Renal pelvis (tissue), 4 donors: ENCODE results near the gene UBASH3A. TPM values are rescaled to one million over a fixed set of nuclear protein-coding genes. Genes with fewer than 3 reads are reported as not detected.

Experiments
- DNase-seq: peaks from one replicate; pipeline ENCODE4 v3.0.0-alpha.2; 2013
- polyA plus RNA-seq, 3 donors: library from polyadenylated mRNA; unstranded; fragments of 120-200 nt; gene quantifications; one replicate each; pipeline ENCODE4 v1.2.1, GENCODE V29; 2013; ENCODE audit not compliant: insufficient read length in 3 of 3

The UBASH3A gene
- polyA plus RNA-seq, 3 donors, result 0.10 TPM; not detected in 2

DNA sequence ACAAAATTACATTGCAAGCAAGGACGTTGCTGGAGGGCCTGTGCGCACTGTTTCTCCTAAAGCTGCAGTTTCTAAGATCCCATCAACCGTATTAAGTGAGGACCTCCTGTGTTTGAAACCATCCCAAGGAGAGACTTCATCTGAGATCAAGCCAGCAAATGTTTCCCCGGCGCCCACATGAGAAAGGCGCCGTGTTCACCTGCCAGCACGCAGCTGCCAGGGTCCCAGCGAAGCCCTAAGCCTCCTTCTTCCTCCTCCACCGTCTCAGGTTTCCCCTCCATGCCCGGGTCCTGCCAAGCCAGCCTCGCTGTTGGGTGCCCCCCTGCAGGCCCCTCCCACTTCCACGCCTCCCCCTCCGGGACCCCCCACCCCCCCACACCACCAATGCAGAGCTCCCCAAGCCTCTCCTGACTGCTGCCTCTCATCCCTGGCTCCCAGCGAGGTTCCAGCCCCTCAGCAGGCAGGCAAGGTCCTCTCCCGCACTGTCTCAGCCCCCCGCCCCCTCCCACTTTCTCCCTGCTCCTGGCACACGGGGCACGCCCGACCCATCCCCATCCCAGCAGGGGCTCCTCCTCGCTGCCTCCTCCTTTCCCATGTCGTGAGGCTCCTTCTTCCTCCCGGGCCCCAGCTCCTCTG lies 28.7 kb upstream of the UBASH3A start:
- no peak for DNase-seq

DNA sequence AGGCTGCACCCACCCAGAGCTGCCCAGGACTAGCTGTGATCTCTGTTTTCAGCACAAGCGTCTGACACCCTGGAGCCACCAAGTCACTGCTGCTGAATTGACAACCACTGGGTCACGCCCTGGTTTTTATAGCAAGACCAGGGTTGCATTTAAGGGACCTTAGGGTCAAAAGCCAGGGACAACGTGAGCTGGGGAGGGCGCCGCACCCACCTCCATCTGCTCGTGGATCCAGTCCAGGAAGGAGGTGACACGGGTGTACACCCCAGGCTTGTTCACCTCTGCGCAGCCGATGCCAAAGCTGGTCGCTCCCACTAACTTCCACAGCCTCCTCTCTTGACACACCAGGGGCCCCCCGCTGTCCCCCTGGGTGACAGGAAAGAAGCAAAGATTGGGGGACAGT lies 28.2 kb upstream of the UBASH3A start:
- DNase-seq, result no peak

DNA sequence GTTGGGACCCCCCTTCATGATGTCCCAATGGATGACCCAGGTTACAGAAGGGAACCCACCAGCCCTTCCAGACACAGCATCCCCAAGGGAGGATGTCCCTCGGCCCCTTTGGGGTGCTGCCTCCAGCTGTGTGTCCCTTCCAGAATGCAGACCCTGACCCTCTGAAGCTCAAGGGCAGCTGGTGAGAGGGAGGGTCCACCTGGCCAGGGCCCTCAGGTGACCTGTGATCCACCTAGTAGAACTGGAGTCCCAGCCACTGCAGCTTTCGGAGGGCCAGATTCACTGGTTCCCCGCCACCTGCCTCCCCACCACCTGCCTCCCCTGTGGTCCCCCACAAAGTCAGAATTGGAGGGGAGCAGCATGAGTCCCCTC lies 27.8 kb upstream of the UBASH3A start:
- DNase-seq, result no peak

DNA sequence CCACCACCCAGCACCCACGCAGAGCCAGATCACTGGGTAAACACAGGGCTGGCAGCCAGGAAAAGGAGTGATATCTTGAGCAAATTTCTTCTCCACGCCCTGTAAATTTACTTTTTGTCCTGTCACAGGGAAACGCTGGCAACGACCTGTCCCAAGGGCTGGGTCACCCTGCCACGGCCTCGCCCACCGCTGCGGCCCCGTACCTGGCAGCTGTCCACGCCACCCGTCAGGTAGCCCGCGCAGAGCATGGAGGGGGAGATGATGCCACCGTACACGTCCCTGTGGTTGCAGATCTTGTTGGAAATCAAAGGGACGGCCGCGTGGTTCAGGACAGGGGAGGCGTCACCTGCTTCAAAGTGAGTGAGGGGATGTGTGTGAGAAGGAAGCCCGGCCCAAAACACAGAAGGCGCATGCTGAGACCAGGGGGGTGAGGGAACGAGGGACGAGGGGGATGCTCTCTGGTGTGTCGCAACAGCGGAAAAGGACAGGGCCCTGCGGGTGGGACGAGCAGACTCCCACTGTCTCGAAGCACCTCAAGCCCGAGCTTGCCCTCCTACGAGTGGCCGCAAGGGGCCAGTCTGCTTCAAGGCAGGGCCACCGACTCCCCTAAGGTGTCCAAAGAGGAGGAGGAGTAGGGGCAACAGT lies 27.2 kb upstream of the UBASH3A start:
- DNase-seq, result no peak

DNA sequence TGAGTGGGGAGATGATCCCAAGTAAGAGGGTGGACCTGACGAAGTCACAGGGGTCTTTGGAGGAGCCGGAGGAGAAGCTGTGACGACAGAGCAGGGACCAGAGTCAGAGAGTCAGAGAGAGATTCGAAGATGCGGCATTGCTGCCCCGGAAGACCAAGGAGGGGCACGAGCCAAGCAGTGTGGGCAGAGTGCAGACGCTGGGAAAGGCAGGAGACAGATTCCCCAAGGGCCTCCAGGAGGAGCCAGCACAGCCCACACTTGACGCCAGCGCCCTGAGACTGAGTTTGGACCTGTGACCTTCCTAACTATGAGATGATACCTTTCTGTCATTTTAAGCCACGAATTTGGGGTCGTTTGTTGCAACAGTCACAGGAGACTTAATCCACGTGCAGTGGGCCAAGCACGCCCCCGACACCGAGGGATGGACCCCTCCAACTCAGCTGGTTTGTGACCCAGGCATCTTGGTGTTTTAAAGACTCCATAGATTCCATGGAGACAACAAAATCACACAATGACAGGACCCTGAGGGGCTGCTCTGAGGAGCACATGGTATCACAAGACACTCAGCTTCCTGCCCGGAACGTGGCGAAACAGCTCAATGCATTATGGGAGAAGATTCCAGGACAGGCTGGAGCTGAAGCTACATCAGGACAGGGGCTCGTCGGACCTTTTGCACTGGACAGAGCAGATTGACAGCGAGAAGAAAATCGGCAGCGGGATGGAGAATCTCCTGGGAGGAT lies 26.3 kb upstream of the UBASH3A start:
- DNase-seq, result no peak

DNA sequence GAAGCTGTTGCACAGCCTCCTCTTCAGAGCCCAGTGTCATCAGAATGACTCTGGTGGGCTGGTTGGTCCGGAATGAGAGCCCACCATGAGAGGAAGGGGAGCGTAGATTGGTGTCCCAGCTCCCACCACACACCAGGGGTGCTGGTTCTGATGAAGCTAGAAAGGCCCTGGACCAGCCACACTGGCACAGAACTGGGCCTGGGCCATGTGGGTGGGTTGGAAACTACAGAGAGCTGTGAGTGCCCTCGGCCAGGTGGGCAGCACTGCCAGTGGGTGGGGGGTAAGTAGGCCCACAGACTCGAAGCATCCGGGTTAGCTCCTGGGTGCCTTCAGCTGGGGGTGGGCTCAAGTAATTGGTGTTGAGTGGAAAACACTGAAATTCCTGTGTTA lies 25.8 kb upstream of the UBASH3A start:
- no peak for DNase-seq

DNA sequence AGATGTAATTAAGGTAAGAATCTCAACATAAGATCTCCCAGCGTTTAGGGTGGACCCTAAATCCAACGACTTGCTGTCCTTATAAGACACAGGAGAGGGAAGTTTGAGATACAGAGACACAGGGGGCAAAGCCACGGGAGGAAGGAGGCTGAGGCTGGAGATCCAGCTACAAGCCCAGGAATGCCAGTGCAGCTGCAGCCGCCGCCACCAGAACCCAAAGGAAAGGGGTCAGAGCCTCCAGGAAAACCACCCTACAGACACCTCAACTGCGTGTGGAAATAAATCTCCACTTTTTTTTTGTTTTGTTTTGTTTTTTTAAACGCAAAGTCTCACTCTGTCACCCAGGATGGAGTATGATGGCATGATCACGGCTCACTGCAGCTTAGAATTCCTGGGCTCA lies 25.3 kb upstream of the UBASH3A start:
- no peak for DNase-seq

DNA sequence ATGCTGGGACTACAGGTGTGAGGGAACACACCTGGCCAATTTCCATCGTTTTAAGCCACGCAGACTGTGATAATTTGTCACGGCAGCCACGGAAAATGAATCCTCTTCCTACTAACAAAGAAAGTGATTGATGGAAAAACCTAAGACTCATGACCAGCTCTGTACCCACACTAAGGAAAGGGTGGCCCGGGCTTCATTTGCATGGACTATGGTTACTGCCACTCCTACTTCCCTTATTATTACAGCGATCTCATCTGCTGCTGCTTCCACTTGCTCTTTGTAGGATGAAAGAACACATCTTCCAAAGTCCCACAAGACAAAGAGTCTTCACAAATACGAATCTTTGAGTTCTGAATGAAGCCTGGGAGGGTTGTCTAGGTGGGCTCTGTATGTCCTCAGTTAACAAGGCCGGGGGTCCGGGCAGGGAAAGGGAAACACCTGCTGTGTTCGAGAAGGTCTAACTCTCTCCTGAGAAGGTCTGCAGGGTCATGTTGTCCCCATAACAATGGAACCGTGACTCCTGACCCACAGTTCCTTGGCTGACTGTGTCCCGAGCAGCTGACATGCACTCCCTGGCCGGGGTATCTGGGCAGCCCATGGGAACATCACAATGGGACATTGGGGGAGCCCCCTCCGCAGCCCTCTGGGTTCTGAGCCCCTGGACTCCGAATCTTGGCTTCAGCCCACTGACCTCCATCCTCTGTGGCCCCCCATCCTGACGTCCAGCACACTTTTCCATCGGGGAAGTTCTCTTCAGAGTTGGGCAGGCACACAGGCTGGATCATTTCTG lies 24.1 kb upstream of the UBASH3A start:
- no peak for DNase-seq

DNA sequence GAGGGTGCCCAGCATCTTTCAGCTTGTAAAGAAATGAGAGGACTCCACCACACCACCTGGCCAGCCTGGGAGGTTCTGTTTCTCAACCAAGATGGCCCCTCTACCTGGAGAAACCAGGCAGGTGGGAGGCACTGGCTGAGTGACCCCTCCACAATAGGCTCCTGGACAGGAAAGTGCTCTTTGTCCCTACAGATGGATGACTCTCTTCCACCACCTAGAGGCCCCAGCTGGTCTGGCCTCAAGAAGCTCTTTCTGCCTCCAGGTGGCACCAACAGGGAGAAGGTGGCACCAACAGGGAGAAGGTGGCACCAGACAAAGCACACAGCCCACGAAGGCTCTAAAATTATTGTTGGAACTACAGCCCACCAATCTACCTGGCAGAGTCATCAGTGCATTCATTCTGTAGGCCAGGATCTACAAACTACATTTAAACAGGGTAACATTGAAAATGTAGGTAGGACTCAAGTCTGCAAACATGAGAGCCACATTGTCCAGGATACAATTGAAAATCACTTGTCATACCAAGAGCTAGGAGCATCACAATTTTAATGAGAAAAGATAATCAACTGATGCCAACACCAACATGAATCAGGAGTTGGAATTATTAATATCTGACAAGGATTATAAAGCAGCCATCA lies 22.2 kb upstream of the UBASH3A start:
- no peak for DNase-seq

DNA sequence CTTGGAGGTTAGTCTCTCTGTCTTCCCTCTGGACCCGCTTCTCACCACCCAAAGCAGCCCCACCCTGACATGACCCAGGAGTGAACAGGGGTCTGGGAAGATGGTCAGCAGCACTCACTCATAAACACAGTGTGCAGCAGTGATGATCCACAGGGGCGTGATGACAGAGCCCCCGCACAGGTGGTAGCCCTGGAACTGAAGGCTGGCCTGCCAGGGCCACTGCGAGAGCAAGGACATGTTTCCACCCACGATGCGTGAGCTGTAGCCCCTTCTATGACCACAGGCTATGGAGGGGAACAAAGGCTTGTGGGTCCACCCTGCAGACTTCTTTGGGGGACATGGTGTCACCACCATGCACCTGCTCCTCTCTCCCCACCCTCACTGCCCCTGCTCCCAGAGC lies 20.8 kb upstream of the UBASH3A start:
- DNase-seq, result no peak

DNA sequence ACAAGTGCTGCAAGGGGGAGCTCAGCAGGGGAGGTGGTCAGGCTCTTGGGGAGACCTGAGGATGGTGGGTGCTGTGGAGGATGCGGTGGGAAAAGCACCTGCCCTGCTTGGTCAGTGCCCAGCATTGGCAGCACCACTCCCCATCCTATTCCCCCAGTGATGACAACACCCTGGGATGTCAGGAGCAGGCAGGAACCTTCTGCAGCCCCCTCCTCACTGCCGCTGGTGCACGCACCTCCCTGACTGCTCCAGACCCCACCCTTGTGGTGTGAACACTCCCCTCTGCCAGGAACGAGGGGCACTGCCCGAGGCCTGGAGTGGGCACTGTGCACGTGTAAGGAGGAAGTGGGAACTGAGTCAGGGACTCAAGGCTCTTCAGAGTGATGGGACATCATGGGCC lies 20.4 kb upstream of the UBASH3A start:
- no peak for DNase-seq

DNA sequence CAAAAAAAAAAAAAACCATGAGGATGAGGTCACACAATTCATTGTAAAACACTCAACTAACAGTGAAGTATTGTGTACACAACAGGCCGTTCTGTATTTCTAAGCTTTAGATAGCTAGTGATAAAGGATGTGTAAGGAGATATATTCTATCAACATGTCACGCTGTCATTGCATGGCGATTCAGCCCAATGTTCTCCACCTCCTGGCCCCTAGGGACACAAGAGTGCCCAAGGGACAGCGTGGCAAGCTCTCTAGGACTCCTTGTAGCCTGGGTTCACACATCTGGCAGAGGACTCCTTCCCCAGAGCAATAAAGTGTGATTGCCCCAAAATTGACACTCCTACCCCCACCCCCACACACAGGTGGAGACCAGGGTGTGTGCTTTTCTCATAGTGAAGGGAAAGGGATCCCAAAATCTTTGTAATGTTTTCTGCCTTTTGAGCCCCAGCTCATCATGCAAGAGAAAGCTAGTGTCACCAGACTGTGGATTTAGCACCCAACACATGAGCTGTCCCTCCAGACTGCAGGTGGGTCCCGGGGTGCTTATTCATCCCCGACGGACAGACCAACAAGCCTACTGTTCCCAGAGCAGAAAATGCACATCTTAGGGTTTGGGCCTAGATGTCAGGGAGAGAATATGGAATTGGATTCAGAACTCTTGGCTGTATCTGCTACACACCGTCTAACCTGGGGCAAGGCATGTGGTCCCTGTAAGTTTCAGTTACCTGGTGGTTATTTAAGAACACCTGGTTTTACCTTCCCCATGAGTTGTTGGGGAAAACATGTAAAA lies 19.4 kb upstream of the UBASH3A start:
- DNase-seq, result no peak

DNA sequence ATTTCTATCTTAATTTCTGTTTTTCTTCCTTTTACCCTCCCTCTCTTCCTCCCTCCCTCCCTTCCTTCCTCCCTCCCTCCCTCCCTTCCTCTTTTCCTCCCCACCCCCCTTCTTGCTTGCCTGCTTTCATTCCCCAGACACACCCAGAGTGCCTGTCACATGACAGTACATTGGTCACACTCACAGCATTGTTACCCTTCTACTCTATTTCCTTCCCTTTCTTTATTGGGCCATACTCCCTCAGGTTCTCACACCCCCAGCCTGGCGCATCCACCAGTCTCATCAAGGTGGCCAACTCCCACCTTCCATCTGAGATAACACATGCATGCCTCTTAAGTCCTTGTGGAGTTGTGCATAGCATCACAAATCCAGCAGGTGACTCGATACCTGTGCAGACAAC lies 18.7 kb upstream of the UBASH3A start:
- no peak for DNase-seq

DNA sequence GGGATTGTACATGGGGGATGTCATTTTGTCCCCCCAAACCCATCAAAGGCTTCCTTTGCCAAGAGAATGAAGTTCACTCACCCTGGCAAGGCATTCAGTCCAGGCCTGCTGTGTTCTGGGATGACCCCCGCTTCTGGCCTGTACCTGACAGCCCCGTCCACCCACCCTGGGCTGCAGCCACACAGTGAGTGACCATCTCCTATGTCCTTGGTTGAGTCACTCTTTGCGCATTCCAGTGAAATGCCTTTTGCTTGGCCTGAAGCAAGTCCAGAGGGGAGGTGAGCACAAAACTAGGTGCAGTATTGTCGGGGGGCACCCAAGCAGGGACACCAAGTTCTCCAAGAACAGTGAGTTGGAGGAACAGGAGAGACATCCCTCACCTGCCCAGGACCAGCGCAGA lies 18.1 kb upstream of the UBASH3A start:
- DNase-seq, result no peak

DNA sequence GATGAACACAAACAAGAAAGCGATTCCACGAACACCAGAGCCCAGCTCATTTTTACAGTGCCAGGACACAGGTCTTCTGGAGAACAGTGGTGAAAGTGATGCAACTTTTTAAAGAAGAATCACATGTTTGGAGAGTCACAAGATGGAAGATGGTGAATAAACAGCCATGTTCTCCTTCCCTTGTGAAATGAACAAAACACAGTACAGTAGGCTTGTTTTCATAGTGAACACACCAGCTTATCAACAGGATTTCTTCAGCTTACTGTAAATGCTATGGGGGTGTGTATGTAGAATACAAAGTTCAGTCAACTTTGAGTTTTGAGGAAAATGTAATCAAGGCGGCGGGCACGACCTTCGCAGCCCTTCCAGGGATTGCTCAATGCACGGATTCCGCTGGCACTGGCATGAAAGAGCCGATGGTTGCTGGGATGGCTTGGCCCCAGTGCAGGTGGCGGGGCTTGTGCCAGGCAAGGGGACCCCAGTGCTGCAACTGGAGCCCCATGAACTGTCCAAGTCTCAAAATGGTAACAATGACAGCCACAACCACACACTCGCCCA lies 17.6 kb upstream of the UBASH3A start:
- DNase-seq, result no peak

DNA sequence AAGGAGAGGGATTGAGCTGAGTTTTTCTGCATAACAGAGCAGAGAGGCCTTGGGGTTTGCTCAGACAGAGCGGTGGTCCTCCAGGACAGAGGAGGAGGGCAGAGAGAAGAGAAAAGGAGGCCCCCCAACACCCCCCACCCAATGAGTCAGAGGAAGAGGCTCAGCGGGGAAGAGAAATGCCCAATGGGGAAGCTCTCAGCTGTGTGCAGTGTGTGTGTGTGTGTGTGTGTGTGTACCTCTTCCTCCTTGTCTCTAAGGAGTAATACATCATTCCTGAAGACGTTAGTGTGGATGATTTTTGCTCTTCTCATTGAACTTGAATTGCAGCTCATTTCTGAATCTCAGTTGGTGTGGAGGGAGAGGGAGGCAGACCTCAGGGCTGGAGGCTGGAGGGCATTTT lies 16.5 kb upstream of the UBASH3A start:
- no peak for DNase-seq

DNA sequence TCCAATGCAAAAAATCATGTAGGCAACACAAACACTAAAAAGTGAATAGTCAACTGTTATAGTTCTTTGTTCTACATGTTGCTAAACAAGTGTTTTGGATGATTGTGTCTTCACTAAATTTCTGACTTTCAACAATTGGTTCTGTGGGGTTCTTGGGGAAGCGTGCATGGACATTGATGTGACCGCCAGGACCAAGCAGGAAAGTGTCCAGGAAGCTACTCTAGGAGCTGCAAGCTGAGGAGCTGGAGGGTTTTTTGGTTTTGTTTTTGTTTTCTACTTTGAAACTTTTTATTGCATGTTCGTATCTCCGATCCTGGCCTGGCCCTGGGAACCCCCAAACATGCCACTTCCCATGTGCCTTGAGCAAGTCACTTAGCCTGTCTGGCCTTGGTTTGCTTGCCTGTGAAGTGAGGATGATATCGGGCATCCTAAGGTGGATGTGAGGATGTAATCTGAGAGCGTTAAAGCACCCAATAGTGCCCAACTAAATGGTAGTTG lies 15.8 kb upstream of the UBASH3A start:
- no peak for DNase-seq

DNA sequence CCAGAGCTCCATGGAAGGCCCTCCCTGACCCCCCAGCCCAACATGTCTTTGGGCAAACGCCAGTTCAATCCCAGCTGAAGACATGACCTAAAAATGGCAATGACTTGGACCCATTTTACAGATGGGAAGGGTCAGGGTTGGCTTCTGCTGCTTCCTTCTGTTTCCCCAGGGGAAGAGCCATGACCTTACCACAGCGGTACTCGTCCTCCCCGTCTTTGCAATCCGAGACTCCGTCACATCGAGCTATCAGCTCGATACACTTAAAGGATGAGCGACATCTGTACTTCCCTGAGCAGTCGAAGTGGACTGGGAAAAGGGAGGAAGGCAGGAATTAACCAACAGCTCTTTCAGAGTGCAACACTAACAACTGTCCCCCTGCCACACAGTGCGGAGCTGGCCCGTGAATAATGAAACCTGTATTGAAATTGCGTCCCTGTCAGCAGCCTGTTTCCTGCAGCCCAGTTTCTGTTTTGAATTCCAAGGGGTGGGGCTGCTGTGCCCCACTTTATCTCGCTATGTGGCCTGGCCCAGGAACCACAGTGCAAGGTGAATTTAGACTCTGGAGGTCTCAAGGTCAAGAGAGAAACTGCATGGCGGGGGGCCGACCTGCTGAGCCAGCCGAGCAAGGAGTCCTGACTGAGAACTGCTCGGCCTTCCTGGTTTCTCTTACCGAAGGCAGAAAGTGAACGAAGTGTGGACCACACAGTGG lies 14.8 kb upstream of the UBASH3A start:
- DNase-seq, result no peak

DNA sequence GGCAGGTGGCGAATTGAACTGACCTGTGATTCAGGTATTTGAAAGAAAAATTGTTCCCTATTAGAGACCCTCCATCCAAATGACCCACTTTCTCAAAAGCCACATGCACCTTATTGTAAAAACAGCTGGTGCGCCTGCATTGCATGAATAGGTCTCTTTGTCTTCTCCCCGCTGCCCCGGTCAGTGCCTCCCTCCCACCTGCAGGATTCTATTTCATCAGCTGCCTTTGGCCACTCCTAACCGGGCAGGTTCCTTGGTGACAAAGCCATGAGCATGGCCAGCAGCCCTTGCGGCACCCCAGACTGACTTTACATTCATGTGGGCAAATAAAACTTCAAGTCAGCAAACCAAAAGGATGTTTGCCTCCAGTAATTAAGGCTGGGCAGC lies 14.3 kb upstream of the UBASH3A start:
- peak; percentile 61 for DNase-seq

DNA sequence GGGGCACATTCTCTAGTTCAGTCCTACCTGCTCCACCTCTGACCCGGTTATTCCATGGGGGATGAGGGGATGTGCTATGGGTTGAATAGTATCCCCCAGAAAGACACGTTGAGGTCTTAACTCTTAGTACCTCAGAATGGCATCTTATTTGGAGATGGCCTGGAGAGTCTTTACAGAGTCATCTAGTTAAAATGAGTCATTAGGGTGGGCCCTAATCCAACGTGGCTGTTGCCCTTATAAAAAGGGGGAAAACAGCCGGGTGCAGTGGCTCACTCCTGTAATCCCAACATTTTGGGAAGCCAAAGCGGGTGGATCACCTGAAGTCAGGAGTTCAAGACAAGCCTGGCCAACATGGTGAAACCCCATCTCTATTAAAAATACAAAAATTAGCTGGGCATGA lies 13.5 kb upstream of the UBASH3A start:
- DNase-seq, result no peak
